ENCODE results near the gene PHACTR4.
"Not testable (repeated sequence)": the region's sequence is repeated elsewhere in the genome, so short reads cannot be mapped to it uniquely, and the experiment has no call there.

Gene PHACTR4

DNA sequence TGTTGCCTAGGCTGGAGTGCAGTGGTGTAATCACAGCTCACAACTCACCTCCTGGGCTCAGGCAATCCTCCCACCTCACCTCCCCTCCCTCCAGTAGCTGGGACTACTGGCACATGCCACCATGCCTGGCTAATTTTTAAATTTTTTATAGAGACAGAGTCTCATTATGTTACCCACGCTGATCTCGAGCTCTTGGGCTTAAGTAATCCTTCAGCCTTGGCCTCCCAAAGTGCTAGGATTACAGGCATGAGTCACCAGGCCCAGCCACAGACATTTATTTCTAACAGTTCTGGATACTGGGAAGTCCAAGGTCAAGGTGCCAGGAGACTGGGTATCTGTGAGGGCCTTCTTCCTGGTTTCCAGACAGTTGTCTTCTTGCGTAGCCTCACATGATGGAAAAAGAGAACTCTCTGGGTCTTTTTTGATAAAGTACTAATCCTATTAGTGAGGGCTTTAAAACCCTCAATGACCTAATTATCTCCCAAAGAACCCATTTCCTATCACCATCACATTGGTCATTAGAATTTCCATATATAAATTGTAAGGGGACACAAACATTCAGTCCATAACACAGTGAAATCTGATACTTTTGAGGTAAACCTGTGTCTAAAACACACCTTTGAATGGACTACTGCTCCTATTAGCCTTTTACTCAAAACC lies 67.9 kb downstream of the PHACTR4 start:
- DNase-seq (ENCODE audit: low spot score): no peak

DNA sequence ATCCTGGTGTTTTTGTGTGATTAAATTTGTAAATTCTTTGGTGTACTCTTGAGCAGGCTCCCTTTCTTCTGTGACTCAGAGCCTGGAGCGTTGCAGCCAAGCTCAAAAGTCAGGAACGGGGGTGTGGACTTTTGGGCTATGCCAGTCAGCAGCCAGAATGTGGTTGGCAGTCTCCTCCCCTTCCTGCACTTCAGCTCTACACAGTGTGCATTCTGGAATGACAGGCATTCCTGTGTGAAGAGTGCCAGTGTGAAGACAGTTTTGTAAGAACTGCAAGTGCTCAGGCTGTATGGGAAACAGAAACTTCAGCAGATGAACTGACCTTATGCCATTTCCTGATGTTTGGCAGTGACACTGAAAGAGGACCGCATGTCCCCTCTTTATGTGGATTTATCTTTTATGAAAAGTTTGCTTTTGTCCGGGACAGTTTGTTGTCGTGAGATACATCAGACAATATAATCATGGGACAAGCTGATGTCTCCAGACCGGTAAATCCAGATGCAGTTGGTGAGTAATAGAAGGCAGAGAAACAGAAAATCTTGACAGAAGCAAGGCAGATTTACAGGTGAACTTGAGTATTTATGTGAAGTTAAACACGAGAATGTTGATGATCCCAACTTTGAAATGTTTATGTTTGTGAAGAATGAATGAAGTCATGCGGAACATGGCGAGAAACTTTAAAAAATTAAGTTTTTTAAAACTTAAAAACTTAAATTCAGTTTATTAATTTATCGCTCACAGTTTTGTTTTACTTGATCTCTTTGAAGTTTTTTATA lies 68.6 kb downstream of the PHACTR4 start:
- peak; percentile 91 for DNase-seq (ENCODE audit: low spot score)

DNA sequence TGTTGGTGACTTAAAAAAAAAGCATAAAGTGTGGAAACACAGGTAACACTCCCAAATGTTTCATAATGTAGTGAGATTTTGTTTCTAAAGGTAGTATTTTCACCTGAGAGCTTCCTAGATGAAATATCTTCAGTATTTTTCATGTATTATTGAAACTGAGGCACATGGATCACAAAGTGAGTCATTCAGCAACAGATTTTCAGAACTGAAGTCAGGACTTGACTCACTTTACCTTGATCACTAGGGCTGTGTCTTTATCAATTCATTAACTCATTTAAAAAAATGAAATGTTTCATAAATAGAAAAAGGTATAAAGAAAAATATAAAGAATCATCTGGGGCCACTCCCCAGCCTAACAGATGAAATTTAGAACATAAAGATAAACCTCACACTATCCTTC lies 69.8 kb downstream of the PHACTR4 start:
- no peak for DNase-seq (ENCODE audit: low spot score)

DNA sequence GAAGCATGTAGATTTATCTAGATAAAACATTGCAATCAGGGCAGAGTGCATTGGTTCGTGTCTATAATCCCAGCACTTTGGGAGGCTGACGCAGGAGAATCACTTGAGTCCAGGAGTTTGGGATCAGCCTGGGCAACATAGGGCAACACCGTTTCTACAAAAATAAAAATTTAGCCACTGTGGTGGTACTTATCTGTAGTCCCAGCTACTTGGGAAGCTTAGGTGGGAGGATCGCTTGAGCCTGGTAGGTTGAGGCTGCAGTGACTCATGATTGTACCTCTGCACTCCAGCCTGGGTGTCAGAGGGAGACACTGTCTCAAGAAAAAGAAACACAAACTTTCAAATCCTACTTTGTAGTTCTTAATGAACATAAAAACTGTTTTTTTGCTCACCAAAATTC lies 72.1 kb downstream of the PHACTR4 start:
- DNase-seq (ENCODE audit: low spot score): no peak

DNA sequence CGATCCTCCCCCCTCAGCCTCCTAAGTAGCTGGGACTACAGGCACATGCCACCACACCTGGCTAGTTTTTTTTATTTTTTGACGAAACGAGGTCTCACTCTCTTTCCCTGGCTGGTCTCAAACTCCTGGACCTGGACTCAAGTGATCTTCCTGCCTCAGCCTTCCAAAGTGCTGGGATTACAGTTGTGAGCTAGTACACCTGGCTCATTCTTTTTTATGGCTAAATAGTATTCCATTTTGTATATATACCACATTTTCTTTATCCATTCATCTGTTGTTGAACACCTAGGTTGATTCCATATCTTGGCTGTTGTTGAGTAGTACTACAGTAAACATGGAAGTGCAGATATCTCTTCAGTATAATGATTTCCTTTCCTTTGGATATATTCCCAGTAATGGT lies 74.0 kb downstream of the PHACTR4 start:
- no peak for DNase-seq (ENCODE audit: low spot score)

DNA sequence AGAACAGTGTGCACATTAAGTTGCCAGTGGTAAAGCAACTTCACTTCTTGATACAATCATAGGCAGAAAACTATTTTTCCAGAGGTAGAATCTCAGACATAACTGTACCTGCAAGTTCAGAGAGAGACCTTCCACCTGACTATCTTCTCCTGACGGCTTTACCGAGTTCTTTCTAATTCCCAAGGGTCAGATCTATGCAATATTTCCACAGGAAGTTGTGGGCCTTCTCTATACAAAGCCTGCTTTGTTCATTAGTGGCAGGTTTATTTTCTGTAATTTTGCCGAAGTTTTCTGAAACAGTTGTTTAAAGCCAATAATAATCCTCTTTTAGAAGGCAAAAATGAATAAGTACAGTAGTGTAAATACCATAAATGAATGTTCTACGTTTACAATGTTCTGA lies 78.1 kb downstream of the PHACTR4 start:
- no peak for DNase-seq (ENCODE audit: low spot score)

DNA sequence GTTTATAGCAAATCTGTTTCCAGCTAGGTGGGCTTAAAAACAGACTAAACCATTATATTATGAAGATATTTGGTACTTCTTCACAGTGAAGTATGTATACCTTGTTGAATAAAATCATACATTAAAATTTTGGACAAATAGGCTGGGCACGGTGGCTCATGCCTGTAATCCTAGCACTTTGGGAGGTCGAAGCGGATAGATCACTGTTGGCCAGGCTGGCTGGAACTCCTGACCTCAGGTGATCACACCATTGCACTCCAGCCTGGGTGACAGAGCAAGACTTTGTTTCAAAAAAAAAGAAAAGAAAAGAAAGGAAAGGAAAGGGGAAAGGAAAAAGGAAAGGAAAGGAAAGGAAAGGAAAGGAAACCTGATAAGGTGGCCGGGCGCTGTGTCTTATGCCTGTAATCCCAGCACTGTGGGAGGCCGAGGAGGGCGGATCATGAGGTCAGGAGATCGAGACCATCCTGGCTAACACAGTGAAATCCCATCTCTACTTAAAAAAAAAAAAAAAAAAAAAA lies 78.6 kb downstream of the PHACTR4 start:
- not testable (repeated sequence) for DNase-seq (ENCODE audit: low spot score)

DNA sequence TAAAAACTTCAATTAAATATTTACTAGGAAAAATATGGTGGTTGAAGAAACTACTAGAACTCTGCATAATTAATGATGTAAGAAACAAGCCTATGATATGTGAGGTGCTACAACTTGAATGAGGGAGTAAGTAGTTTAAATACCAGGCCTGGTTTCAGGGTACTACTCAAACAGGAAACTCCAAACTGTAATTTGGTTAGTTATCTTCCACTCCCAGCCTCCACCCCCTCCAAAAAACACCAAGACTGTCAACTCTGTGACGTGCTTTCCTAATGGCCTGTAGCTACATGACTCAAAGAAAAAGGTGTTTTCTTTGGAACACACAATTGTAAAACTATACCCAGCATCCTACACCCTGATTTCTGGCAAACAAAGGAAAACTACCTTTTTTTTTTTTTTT lies 80.4 kb downstream of the PHACTR4 start:
- no peak for DNase-seq (ENCODE audit: low spot score)

DNA sequence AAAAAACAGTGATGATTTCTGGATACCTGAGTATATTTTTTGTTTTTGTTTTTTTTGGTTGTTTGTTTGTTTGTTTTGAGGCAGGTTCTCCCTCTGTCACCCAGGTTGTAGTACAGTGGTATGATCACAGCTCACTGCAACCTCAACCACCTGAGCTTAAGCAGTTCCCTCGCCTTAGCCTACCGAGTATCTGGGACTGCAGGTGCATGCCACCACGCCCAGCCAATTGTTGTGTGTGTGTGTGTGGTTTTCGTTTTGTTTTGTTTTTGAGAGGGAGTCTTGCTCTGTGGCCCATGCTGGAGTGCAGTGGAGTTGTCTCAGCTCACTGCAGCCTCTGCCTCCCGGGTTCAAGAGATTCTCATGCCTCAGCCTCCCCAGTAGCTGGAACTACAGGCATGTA lies 81.0 kb downstream of the PHACTR4 start:
- no peak for DNase-seq (ENCODE audit: low spot score)

DNA sequence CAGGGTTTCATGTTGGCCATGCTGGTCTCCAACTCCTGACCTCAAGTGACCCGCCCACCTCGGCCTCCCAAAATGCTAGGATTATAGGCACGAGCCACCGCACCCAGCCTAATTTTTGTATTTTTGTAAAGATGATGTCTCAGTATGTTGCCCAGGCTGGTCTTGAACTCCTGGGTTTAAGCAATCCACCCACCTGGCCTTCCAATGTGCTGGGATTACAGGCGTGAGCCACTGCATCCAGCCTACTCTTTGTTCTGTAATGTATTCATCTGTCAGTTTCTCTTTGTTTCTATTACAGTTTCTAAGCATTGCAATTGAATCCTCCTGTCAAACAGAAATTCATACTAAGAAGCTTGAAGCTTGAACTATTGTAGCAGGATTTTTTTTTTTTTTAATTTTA lies 81.5 kb downstream of the PHACTR4 start:
- no peak for DNase-seq (ENCODE audit: low spot score)

DNA sequence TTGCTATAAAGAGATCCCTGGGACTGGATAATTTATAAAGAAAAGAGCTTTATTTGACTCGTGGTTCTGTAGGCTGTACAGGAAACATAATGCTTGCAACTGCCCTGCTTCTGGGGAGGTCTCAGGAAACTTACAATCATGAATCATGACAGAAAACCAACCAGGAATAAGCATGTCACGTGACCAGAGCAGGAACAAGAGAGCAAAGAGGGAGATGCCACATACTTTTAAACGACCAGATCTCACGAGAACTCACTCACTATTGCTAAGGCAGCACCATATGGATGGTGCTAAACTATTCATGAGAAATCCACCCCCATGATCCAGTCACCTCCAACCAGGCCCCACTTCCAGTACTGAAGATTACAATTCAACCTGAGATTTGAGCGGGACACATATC lies 86.5 kb downstream of the PHACTR4 start:
- DNase-seq (ENCODE audit: low spot score): peak; percentile 21

DNA sequence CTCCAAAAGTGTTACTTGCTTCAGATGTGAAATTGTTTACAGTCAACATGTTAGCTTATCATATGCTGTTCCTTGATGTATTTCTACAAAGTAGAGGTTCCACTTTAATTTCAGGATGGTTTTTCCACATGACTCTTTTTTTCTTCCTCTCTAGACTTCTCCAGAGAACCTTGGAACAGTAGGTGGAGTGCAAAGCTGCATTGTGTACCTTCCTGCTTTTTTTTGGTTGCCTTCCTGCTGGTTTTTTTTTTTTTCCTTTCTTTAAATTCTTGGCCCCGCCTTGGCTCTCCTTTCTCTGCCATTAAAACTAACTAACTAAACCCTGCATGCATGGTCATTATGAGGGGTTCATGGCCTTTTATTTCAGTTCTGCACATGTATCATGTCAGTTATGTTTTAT lies 88.1 kb downstream of the PHACTR4 start:
- no peak for DNase-seq (ENCODE audit: low spot score)

DNA sequence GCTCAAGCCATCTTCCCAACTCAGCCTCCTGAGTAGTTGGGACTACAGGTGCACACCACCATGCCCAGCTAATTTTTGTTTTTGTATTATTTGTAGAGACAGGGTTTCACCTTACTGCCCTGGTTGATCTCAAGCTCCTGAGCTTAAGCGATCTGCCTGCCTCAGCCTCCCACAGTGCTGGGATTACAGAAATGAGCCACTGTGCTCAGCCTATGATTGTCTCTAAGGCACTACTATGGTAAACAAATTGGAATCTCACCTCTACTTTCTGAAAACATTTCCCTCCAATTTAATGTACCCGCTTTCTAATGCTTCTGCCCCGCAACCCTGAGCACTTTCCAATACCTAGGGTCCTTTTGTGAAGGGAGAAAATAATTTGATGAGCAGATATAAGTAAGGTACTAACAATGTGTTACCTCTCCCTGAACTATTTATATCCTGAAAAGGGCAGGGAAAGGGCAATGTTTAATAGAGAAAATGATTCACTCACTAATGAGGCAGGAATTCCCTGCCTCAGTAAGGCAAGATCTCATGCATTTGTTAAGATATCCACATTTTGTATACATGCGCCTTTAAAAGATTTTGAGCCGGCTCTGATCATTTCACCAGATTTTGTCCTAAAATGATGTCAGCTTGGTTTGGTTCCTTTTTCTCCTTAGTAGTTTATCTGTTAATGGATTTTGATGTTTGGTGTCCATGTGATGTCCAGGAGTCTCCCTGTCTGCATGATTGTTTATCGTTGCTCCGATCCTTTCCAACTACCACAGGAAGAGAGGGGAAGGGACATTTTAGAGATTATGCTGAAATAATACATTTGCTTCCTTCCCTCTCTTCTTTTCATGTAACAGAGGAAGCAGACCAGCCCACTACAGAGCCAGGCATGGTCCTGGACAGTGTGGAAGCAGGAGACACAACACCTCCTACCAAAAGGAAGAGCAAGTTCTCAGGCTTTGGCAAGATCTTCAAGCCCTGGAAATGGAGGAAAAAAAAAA lies 89.0 kb downstream of the PHACTR4 start:
- DNase-seq (ENCODE audit: low spot score): no peak

DNA sequence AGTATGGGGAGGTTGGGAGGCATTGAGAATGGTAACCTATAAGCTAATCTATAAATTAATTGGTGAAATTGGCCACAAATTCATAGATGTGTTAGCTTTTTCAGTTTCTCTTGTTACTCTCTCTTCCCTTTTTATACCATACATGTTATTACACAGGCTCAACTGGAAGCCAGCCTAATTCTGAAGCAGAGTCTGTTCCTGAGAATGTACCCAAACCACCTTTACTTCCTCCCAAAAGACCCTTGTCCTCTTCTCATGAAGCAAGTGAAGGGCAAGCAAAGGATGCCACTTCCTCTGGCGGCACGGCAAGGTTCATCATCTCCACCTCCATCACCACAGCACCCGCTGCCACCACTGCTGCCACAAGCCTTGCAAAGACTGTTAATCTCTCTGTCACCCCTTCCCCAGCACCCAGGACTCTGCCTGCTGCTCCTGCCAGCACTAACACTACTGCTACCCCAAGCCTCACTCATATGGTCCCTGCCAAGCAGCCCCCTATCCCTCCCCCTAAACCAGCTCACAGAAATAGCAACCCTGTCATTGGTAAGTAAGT lies 96.8 kb downstream of the PHACTR4 start:
- no peak for DNase-seq (ENCODE audit: low spot score)

DNA sequence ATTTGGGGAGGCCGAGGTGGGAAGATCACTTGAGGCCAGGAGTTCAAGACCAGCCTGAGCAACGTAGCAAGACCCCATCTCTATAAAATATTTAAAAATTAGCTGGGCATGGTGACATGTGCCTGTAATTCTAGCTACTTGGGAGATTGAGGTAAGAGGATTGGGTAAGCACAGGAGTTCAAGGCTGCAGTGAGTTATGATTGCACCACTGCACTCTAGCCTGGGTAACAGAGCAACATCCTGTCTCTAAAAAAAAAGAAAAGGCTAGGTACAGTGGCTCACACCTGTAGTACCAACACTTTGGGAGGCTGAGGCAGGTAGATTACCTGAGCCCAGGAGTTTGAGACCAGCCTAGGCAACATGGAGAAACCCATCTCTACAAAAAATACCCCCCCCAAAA lies 100.6 kb downstream of the PHACTR4 start:
- no peak for DNase-seq (ENCODE audit: low spot score)

DNA sequence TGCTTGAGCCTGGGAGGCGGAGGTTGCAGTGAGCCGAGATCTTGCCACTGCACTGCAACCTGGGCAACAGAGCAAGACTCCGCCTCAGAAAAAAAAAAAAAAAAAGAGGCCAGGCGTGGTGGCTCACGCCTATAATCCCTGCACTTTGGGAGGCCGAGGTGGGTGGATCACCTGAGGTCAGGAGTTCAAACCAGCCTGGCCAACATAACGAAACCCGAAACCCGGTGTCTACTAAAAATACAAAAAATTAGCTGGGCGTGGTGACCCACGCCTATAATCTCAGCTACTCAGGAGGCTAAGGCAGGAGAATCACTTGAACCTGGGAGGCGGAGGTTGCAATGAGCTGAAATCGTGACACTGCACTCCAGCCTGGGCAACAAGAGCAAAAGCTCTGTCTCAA lies 110.0 kb downstream of the PHACTR4 start:
- DNase-seq (ENCODE audit: low spot score): not testable (repeated sequence)

DNA sequence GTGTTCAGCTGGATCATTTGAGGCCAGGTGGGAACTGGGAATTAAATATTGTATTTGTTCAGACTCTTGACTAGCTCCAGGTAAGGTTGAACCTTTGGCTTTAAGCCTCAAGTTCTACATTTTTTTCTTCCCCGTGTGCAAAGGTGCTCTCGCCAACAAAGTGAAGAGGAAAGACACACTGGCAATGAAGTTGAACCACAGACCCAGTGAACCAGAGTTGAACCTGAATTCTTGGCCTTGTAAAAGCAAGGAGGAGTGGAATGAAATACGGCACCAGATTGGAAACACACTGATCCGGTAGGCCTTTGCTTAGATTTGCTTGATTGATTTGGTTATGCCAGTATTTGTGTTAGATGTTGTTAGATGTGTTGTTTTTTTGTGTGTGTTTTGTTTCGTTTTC lies 110.8 kb downstream of the PHACTR4 start:
- no peak for DNase-seq (ENCODE audit: low spot score)

DNA sequence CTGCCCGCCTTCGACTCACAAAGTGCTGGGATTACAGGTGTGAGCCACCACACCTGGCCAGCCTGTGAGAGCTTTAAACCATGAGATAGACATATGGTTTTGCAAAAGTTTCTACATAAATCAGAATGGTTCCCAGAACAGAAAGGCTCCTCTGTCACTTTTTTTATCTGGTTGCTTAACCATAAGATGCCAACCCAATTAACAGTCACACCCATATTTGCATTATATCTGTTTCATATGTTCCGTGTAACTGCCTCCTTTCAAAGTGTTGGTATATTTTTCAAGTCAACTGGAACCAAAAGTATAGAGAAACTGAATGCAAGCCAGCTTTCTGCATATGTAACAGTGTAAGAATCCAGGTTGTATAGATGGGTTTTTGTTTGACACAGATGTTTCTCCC lies 112.6 kb downstream of the PHACTR4 start:
- no peak for DNase-seq (ENCODE audit: low spot score)

DNA sequence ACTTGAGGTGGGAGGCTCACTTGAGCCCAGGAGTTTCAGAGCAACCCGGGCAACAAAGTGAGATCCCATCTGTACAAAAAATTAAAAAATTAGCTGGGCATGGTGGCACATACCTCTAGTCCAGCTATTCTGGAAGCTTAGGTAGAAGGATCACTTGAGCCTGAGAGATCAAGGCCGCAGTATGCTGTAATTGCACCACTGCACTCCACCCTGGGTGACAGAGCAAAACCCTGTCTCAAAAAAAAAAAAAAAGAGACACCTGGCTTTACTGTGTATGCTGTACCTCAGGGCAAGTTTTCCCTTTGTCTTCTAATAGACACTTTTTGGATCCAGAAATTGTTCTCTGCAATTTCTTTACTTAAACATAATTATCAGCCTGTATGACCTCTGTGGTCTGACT lies 113.2 kb downstream of the PHACTR4 start:
- DNase-seq (ENCODE audit: low spot score): no peak

DNA sequence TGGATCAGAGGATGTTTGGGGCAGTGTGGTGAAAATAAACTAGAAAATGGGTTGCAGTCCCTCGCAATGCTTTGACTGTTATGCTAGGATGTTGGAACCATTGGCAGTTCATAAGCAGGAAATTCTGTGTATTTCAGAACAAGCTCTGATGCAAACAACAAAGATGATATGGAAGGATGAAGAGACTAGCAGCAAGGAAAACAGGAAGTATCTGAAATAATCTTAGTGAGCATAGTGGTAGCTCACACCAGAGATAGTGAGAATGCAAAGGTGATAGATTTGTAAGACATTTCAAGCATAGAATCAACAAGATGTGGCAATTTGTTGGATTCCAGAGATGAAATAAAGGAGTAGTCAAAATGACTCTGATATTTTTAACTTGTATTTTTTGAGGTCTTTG lies 125.2 kb downstream of the PHACTR4 start:
- DNase-seq (ENCODE audit: low spot score): no peak

DNA sequence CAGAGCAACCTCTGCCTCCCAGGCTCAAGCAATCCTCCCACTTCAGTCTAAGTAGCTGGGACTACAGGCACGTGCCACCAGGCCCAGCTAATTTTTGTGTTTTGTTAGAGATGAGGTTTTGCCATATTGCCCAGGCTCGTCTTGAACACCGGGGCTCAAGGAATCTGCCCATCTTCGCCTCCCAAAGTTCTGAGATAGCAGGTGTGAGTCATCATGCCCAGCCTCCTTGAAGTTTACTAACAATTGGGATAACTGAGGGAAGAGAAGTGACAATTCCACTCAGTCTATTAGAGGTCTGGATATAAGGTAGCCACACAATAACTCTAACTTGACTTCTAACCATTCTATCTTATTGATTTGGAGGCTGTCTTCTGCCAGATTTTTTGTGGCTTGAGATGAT lies 130.0 kb downstream of the PHACTR4 start:
- DNase-seq (ENCODE audit: low spot score): no peak

DNA sequence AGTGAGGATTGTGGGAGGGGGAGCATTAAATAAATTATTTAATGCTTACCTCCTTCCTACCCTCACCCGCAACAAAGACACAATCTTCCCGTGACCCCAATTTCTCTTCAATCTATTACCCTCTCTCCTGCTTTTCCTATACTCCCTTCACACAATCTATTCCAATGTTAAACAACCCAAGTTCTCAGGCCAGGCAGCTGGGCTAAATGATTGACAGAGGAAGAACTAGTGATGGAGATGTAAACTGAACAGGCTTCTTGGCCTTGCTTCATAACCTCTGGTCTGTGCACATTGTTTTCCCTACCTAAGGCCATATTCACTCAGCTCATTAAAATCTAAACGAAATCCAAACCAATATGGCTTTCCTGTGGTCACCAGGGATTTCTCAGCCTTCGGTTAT lies 132.4 kb downstream of the PHACTR4 start:
- no peak for DNase-seq (ENCODE audit: low spot score)

Data from GM03348 (cell line).